ENCODE measurements around the gene KCNJ9.

KCNJ9 gene

DNA sequence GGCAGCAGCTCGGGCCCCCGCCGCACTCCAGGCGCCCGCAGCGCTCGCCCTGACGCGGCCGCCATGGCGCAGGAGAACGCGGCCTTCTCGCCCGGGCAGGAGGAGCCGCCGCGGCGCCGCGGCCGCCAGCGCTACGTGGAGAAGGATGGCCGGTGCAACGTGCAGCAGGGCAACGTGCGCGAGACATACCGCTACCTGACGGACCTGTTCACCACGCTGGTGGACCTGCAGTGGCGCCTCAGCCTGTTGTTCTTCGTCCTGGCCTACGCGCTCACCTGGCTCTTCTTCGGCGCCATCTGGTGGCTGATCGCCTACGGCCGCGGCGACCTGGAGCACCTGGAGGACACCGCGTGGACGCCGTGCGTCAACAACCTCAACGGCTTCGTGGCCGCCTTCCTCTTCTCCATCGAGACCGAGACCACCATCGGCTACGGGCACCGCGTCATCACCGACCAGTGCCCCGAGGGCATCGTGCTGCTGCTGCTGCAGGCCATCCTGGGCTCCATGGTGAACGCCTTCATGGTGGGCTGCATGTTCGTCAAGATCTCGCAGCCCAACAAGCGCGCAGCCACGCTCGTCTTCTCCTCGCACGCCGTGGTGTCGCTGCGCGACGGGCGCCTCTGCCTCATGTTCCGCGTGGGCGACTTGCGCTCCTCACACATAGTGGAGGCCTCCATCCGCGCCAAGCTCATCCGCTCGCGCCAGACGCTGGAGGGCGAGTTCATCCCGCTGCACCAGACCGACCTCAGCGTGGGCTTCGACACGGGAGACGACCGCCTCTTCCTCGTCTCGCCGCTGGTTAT, 2.8 kb downstream of the KCNJ9 start:
- intact Hi-C loops (cut with DNase I): no loop called here
- DNase-seq: peak in 36 of 42 donors; percentile 61 to 87 (median 73)

DNA sequence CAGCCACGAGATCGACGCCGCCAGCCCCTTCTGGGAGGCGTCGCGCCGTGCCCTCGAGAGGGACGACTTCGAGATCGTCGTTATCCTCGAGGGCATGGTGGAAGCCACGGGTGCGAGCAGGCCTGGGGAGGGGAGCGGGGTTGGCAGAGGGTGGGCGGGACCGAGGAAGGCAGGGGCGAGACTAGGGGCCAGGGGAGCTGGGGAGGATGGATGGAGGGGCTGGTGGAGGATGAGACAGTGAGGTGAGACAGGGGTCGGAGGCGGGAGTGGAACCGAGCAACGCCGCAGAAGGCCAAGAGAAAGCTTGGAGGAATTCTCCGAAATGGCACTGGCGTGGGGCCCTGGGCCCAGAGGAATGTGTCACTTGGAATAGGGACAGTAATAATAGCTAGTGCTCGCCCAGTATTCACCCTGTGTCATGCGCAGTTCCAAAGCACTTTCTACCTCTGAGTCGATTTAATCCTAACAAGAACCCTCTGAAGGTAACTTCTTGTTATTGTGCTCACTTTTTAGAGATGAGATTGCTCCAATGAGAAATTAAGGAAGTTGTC, 3.5 kb downstream of the KCNJ9 start:
- DNase-seq: peak in 1 of 42 donors; percentile 31
- intact Hi-C loops (cut with DNase I): no loop called here

- intact Hi-C loops (cut with DNase I): no loop called here
- peak; percentile 91 to 98 (median 95) for DNase-seq
Observed at GRCh38 chr1:160085686-160086455, 4.5 kb downstream of the KCNJ9 start.

DNA sequence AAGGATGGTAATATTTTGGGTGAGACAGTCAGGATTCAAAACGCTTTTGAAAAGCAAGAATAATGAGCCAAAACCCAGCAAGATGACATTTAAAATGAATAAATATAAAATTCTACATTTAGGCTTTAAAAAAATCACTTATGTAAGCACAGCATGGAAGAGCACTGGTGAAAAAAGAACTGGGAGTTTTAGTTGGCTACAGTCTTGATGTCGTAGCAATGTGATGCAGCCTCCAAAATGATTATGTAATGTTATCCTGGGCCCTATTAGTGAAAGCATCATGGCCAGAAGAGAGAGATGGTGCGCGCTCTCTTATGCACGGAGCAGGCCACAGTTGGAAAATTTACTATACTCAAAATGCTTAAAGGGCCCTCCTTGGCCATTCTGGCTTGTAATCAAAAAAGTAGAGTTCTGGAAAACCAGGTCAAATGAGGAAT, 5.1 kb downstream of the KCNJ9 start:
- intact Hi-C loops (cut with DNase I): no loop called here

GRCh38 chr1:160087118-160087662, 5.9 kb downstream of the KCNJ9 start:
- peak in 1 of 42 donors; percentile 27 for DNase-seq
- intact Hi-C loops (cut with DNase I): no loop called here

More for the DNA sequence above, 5.1 kb downstream of the KCNJ9 start:
- peak in 5 of 42 donors; percentile 24 to 53 (median 28) for DNase-seq

GRCh38 chr1:160089883-160090282, 8.5 kb downstream of the KCNJ9 start:
- intact Hi-C loops (cut with DNase I): no loop called here
- DNase-seq: no peak

GRCh38 chr1:160090760-160091159, 9.4 kb downstream of the KCNJ9 start:
- peak in 1 of 42 donors; percentile 29 for DNase-seq
- intact Hi-C loops (cut with DNase I): no loop called here

DNA sequence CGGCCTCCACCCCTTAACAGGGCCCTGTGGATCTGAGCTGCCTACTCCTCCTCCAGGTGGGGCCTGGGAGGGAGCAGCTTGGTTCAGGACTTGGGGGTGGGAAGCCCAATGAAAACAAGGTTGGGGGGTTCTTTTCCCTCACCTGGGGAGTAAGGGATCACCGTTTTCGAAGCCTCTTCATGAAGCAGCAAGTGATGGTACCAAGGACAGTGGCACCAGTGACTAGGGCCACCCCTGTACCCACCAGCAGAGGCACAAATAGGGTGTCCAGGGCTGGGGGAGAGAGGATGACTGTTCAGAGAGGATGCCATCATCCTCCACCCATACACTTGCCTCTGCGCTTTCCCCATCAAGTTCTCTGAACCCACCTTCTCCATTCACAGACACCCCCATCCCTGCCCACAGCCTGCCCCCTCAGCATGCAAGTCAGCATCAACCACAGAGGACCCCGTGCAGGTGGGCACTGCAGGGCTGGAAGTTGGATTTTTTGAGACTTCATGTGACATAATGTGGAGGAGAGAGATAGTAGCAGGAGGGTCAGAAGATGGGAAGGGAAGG, 10.4 kb downstream of the KCNJ9 start:
- intact Hi-C loops (cut with DNase I): no loop called here
- peak in 1 of 42 donors; percentile 27 for DNase-seq

DNA sequence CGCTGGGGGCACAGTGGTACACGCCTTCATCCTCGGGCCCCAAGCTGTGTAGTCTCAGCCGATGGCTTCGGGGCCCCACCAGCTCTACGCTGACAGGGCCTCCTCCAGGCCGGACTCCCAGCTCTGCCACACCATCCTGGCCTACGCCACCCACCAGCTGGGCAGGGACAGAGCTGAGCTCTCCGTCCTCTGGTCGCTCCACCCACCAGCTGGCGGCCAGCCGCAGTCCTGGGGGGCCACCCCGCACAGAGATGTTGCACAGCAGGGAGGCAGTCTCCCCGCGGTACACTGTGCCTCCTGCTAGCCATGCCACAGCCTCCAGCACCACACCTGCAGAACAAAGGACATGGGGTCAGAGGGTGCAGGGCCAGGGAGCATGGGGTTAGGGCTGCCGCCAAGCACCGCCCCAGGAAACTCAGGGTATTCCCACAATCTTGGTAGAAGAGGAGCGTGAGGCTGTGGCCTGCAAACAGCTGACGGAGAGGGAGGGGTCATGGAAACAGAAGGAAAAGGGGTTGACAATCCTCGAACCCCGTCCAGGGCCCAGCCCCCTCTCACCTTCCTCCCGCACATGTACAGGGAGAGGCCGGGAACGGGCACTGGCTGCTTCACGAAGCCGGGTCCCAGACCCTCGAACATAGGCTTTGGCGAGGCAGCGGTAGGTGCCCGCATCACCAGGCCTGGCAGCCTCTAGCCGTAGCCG, 11.2 kb downstream of the KCNJ9 start:
- peak in 36 of 42 donors; percentile 24 to 88 (median 72) for DNase-seq
- intact Hi-C loops (cut with DNase I): no loop called here

GRCh38 chr1:160093069-160093395, 11.7 kb downstream of the KCNJ9 start:
- intact Hi-C loops (cut with DNase I): no loop called here
- DNase-seq: peak in 4 of 42 donors; percentile 16 to 41 (median 31)

- peak in 1 of 42 donors; percentile 42 for DNase-seq
- intact Hi-C loops (cut with DNase I): no loop called here
Observed at GRCh38 chr1:160093624-160094290, 12.4 kb downstream of the KCNJ9 start.

DNA sequence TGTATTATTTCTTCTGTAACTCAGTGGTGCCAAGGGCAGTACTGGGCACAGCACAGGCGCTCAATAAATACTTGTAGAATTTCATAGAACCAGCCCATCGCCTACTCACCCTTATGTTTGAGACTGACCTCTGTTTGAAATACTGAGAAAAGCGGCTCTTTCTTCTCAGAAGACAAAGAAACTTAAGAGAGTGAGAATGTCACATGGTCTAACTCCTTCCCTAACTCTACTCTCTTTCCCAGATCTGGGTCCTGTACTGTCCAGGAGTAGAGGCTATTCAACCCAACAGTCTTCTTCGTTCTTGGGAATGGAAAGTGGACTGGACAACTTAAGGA, 12.9 kb downstream of the KCNJ9 start:
- DNase-seq: no peak
- intact Hi-C loops (cut with DNase I): no loop called here

DNA sequence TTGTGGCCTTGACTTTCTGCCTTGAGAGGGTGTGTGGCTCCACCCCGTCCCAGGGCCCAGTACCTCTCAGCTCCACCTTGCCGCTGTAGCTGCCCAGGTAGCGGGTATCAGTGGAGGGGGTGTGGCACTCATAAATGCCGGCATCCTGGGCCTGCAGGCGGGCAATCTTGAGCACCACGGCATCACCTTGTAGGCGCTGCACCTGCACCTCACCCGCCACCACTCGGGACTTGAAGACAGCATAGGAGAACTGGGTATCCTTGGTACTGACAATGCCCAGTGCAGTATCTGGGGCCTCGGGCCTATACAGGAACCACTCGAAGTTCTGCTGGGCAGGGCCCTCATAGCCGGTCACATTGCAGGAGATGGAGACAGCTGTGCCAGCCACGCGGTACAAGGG, 13.5 kb downstream of the KCNJ9 start:
- DNase-seq: peak in 3 of 42 donors; percentile 34 to 38 (median 35)
- intact Hi-C loops (cut with DNase I): loop anchor here (5.0 kb wide), 1 partner anchor 112 kb away; the partner anchor contains the start of gene PEA15

GRCh38 chr1:160095382-160096105, 14.2 kb downstream of the KCNJ9 start:
- peak; percentile 49 to 94 (median 86) for DNase-seq
- intact Hi-C loops (cut with DNase I): loop anchor here (5.0 kb wide), 1 partner anchor 112 kb away; the partner anchor contains the start of gene PEA15

DNA sequence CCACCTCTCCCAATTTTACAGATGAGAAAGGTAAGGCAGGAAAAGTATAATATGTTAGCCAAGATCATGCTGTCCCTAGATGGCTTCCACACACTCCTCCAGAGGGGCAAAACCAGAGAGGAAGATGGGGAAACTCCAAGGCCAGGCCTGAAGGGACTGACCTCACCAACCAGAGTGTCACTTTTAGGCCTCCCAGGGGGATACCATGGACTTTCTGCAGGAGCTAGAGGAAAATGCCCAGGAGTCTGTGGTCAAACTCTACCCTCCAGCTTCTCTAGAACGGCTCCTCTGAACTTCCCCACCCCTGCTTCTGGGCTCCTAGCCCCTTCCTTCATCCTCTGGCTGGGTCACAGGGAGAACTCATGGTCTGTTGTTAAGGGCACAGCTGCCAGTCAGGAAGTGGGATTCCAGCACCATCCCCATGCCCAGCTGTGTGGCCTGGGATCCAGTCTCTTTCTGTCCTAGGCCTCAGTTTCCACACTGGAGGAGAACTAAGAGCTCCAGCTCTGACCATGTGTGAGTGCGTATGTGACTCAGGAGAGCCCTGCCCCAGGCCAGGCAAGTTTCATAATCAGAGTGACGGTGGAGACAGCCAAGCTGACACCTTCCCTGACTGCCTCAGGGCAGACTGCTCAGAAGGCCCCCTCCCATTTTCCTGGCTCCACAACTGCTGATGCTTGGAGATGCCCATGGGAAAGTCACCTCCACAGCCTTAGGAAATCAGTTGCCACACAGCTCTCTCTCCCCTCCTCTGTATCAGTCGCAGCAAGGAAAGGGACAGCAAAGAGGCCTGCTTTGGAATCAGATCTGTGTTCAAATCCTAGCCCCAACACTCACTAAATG, 15.2 kb downstream of the KCNJ9 start:
- intact Hi-C loops (cut with DNase I): loop anchor here (5.0 kb wide), 1 partner anchor 111 kb away; the partner anchor contains the start of gene PEA15
- DNase-seq: peak in 2 of 42 donors; percentile 23 to 36

- intact Hi-C loops (cut with DNase I): loop anchor here (5.0 kb wide), 1 partner anchor 110 kb away; the partner anchor contains the start of gene PEA15
- DNase-seq: peak in 8 of 42 donors; percentile 10 to 70 (median 38)
Observed at GRCh38 chr1:160097151-160097910, 16.0 kb downstream of the KCNJ9 start.

All from head of caudate nucleus (tissue), 42 donors.